A549 (cell line): ENCODE data around the gene CASK.

Source experiments
- CTCF ChIP-seq: fragments of >200 bp; sonication (Bioruptor Twin); formaldehyde crosslinking; IDR thresholded peaks from 3 replicates; pipeline ENCODE4 v1.5.1; 2016
- EP300 ChIP-seq, 2 experiments: fragments of >200 bp; sonication (Bioruptor Twin); formaldehyde crosslinking; IDR thresholded peaks; 2 replicates in 1 of 2; 3 replicates in 1 of 2; pipeline ENCODE4 v1.6.1; 2016 to 2017
- GATA3 ChIP-seq: IDR thresholded peaks from 2 replicates; pipeline ENCODE4 v1.6.1; 2012; ENCODE audit warnings: borderline replicate concordance
- HDAC2 ChIP-seq: fragments of 200-600 bp; sonication (generic); IDR thresholded peaks from 2 replicates; pipeline ENCODE4 v1.6.1; 2016
- HOXB13 ChIP-seq: fragments of 250-450 bp; sonication (Bioruptor Pico); IDR thresholded peaks from 2 replicates; pipeline ENCODE4 v1.5.0; 2020; ENCODE audit warnings: low read depth, mild to moderate bottlenecking, moderate library complexity
- JUN ChIP-seq, 2 experiments: fragments of >200 bp; sonication (Bioruptor Twin); formaldehyde crosslinking; IDR thresholded peaks; 2 replicates in 1 of 2; 3 replicates in 1 of 2; pipeline ENCODE4 v1.6.1; 2016 to 2017
- MAFK ChIP-seq: fragments of 450-650 bp; IDR thresholded peaks from 2 replicates; pipeline ENCODE4 v1.6.1; 2014; ENCODE audit not compliant: partially characterized antibody
- SMC3 ChIP-seq: fragments of >200 bp; sonication (Bioruptor Twin); formaldehyde crosslinking; IDR thresholded peaks from 3 replicates; pipeline ENCODE4 v1.6.1; 2018; ENCODE audit warnings: inconsistent platforms
- TP53 ChIP-seq: fragments of 250-450 bp; sonication (Bioruptor Pico); IDR thresholded peaks from 2 replicates; pipeline ENCODE4 v1.5.0; 2021; ENCODE audit warnings: mild to moderate bottlenecking, moderate library complexity
- USF2 ChIP-seq: fragments of 450-650 bp; IDR thresholded peaks from 2 replicates; pipeline ENCODE4 v1.6.1; 2014; ENCODE audit warnings: antibody characterized with exemption
- TF ChIP-seq, protein P1 (sequence below): IDR thresholded peaks from 2 replicates; pipeline ENCODE4 v1.6.1; 2012
- TF ChIP-seq, protein P2 (sequence below): fragments of 250-450 bp; sonication (Bioruptor Pico); IDR thresholded peaks from 2 replicates; pipeline ENCODE4 v1.5.0; 2021; ENCODE audit warnings: mild to moderate bottlenecking, moderate library complexity, borderline replicate concordance
- TF ChIP-seq, protein P3 (sequence below): IDR thresholded peaks from 2 replicates; pipeline ENCODE4 v1.6.1; 2012

- TF ChIP-seq CTCF (peak; percentile 65), JUN (IDR thresholded peaks at IDR 0.05) (no peak), SMC3 (peak; percentile 72), HOXB13 (no peak), MAFK (no peak), TP53 (CRISPR knock-in tag) (no peak), HDAC2 (no peak), GATA3 (no peak), USF2 (no peak), EP300 (IDR thresholded peaks at IDR 0.05) (no peak)
- TF ChIP-seq, protein P1, sequence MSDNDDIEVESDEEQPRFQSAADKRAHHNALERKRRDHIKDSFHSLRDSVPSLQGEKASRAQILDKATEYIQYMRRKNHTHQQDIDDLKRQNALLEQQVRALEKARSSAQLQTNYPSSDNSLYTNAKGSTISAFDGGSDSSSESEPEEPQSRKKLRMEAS: no peak
- TF ChIP-seq, protein P2, sequence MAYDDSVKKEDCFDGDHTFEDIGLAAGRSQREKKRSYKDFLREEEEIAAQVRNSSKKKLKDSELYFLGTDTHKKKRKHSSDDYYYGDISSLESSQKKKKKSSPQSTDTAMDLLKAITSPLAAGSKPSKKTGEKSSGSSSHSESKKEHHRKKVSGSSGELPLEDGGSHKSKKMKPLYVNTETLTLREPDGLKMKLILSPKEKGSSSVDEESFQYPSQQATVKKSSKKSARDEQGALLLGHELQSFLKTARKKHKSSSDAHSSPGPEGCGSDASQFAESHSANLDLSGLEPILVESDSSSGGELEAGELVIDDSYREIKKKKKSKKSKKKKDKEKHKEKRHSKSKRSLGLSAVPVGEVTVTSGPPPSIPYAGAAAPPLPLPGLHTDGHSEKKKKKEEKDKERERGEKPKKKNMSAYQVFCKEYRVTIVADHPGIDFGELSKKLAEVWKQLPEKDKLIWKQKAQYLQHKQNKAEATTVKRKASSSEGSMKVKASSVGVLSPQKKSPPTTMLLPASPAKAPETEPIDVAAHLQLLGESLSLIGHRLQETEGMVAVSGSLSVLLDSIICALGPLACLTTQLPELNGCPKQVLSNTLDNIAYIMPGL (CRISPR knock-in tag): no peak
- TF ChIP-seq, protein P3, sequence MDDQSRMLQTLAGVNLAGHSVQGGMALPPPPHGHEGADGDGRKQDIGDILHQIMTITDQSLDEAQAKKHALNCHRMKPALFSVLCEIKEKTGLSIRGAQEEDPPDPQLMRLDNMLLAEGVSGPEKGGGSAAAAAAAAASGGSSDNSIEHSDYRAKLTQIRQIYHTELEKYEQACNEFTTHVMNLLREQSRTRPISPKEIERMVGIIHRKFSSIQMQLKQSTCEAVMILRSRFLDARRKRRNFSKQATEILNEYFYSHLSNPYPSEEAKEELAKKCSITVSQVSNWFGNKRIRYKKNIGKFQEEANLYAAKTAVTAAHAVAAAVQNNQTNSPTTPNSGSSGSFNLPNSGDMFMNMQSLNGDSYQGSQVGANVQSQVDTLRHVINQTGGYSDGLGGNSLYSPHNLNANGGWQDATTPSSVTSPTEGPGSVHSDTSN: no peak
Observed at GRCh38 chrX:41558531-41558930, 364.8 kb downstream of the CASK start.
